ENCODE data around the gene CRYGC.

GRCh38 chr2:208092093-208092832, 37.4 kb downstream of the CRYGC start:
- TF ChIP-seq, protein P1, sequence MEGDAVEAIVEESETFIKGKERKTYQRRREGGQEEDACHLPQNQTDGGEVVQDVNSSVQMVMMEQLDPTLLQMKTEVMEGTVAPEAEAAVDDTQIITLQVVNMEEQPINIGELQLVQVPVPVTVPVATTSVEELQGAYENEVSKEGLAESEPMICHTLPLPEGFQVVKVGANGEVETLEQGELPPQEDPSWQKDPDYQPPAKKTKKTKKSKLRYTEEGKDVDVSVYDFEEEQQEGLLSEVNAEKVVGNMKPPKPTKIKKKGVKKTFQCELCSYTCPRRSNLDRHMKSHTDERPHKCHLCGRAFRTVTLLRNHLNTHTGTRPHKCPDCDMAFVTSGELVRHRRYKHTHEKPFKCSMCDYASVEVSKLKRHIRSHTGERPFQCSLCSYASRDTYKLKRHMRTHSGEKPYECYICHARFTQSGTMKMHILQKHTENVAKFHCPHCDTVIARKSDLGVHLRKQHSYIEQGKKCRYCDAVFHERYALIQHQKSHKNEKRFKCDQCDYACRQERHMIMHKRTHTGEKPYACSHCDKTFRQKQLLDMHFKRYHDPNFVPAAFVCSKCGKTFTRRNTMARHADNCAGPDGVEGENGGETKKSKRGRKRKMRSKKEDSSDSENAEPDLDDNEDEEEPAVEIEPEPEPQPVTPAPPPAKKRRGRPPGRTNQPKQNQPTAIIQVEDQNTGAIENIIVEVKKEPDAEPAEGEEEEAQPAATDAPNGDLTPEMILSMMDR (IDR thresholded peaks at IDR 0.05; ENCODE audit: insufficient read depth, low read depth, low read length) = no peak
- no peak for TF ChIP-seq EZH2 (IDR thresholded peaks at IDR 0.05; ENCODE audit: insufficient read depth, low read length)

Data from astrocyte (in vitro differentiated cells and primary cell).